Activated naive CD8-positive, alpha-beta T cell (primary cell): ENCODE measurements around the gene ABCC12.
A peak's percentile ranks its signal among the peaks of the same experiment; 100 is the strongest.
"Not testable (repeated sequence)": the region's sequence is repeated elsewhere in the genome, so short reads cannot be mapped to it uniquely, and the experiment has no call there.

Source experiments
- H3K27ac Mint-ChIP-seq: one replicate; pipeline ENCODE4 v1.8.0; 2021; ENCODE audit warnings: mixed read lengths
- H3K27me3 Mint-ChIP-seq: one replicate; pipeline ENCODE4 v1.8.0; 2021; ENCODE audit warnings: mixed read lengths
- H3K36me3 Mint-ChIP-seq: one replicate; pipeline ENCODE4 v1.8.0; 2021; ENCODE audit warnings: mixed read lengths
- H3K4me1 Mint-ChIP-seq: one replicate; pipeline ENCODE4 v1.8.0; 2021; ENCODE audit warnings: low read depth, mixed read lengths
- H3K4me3 Mint-ChIP-seq: one replicate; pipeline ENCODE4 v1.8.0; 2021; ENCODE audit warnings: mild to moderate bottlenecking, mixed read lengths
- H3K9me3 Mint-ChIP-seq: one replicate; pipeline ENCODE4 v1.8.0; 2021; ENCODE audit warnings: low read depth, mixed read lengths

ABCC12 gene

GRCh38 chr16:48155926-48156789 is at the start of gene ABCC12:
Gene ABCC12 (minus strand): TSS chr16:48155993. CDS start chr16:48146424, 9,569 bp downstream.
- Mint-ChIP-seq H3K27ac (no peak within 1 kb of the TSS), H3K27me3 (peaks cover 11% of the 10 kb centered on the region), H3K4me1 (peaks cover 28% of the 10 kb centered on the region), H3K36me3 (no peaks in the 10 kb centered on the region), H3K9me3 (no peaks in the 10 kb centered on the region), H3K4me3 (peak within 1 kb of the TSS; percentile 12)

- Mint-ChIP-seq H3K4me3 (no peak overlapping the region), H3K27ac (no peak overlapping the region), H3K27me3 (peaks cover 4% of the 10 kb centered on the region), H3K9me3 (no peaks in the 10 kb centered on the region), H3K4me1 (no peaks in the 10 kb centered on the region), H3K36me3 (no peaks in the 10 kb centered on the region)
Observed at GRCh38 chr16:48204825-48205151, 49.0 kb upstream of the ABCC12 start.

- H3K27me3 Mint-ChIP-seq = peaks cover 4% of the 10 kb centered on the region
- H3K27ac Mint-ChIP-seq = no peak overlapping the region
- H3K4me1 Mint-ChIP-seq = no peaks in the 10 kb centered on the region
- H3K9me3 Mint-ChIP-seq = no peaks in the 10 kb centered on the region
- H3K36me3 Mint-ChIP-seq = no peaks in the 10 kb centered on the region
- H3K4me3 Mint-ChIP-seq = no peak overlapping the region
Observed at GRCh38 chr16:48203974-48204824, 48.4 kb upstream of the ABCC12 start.

- H3K9me3 Mint-ChIP-seq = no peaks in the 10 kb centered on the region
- no peaks in the 10 kb centered on the region for H3K4me1 Mint-ChIP-seq
- no peak overlapping the region for H3K4me3 Mint-ChIP-seq
- H3K36me3 Mint-ChIP-seq = no peaks in the 10 kb centered on the region
- peaks cover 2% of the 10 kb centered on the region for H3K27me3 Mint-ChIP-seq
- H3K27ac Mint-ChIP-seq = no peak overlapping the region
Observed at GRCh38 chr16:48201515-48202201, 45.9 kb upstream of the ABCC12 start.

GRCh38 chr16:48197294-48197693 is 41.5 kb upstream of the ABCC12 start:
- no peaks in the 10 kb centered on the region for H3K27me3 Mint-ChIP-seq
- no peaks in the 10 kb centered on the region for H3K9me3 Mint-ChIP-seq
- H3K36me3 Mint-ChIP-seq = no peaks in the 10 kb centered on the region
- H3K4me1 Mint-ChIP-seq = no peaks in the 10 kb centered on the region
- no peak overlapping the region for H3K4me3 Mint-ChIP-seq
- no peak overlapping the region for H3K27ac Mint-ChIP-seq

GRCh38 chr16:48194828-48195556 is 39.2 kb upstream of the ABCC12 start:
- no peaks in the 10 kb centered on the region for H3K4me1 Mint-ChIP-seq
- H3K36me3 Mint-ChIP-seq = no peaks in the 10 kb centered on the region
- no peak overlapping the region for H3K4me3 Mint-ChIP-seq
- H3K27me3 Mint-ChIP-seq = no peaks in the 10 kb centered on the region
- H3K27ac Mint-ChIP-seq = no peak overlapping the region
- no peaks in the 10 kb centered on the region for H3K9me3 Mint-ChIP-seq

- no peaks in the 10 kb centered on the region for H3K36me3 Mint-ChIP-seq
- no peaks in the 10 kb centered on the region for H3K9me3 Mint-ChIP-seq
- no peak overlapping the region for H3K4me3 Mint-ChIP-seq
- H3K4me1 Mint-ChIP-seq = no peaks in the 10 kb centered on the region
- no peak overlapping the region for H3K27ac Mint-ChIP-seq
- H3K27me3 Mint-ChIP-seq = no peaks in the 10 kb centered on the region
Observed at GRCh38 chr16:48193846-48194245, 38.1 kb upstream of the ABCC12 start.

GRCh38 chr16:48188449-48189102 is 32.8 kb upstream of the ABCC12 start:
- H3K9me3 Mint-ChIP-seq = no peaks in the 10 kb centered on the region
- no peak overlapping the region for H3K27ac Mint-ChIP-seq
- no peaks in the 10 kb centered on the region for H3K36me3 Mint-ChIP-seq
- H3K4me3 Mint-ChIP-seq = no peak overlapping the region
- H3K27me3 Mint-ChIP-seq = no peaks in the 10 kb centered on the region
- peaks cover 3% of the 10 kb centered on the region for H3K4me1 Mint-ChIP-seq

GRCh38 chr16:48187779-48188178 is 32.0 kb upstream of the ABCC12 start:
- Mint-ChIP-seq H3K27ac (no peak overlapping the region), H3K27me3 (no peaks in the 10 kb centered on the region), H3K4me1 (peaks cover 3% of the 10 kb centered on the region), H3K9me3 (no peaks in the 10 kb centered on the region), H3K36me3 (no peaks in the 10 kb centered on the region), H3K4me3 (no peak overlapping the region)

- Mint-ChIP-seq H3K9me3 (no peaks in the 10 kb centered on the region), H3K27me3 (no peaks in the 10 kb centered on the region), H3K36me3 (no peaks in the 10 kb centered on the region), H3K4me3 (no peak overlapping the region), H3K4me1 (peaks cover 3% of the 10 kb centered on the region), H3K27ac (no peak overlapping the region)
Observed at GRCh38 chr16:48184681-48185080, 28.9 kb upstream of the ABCC12 start.

GRCh38 chr16:48182979-48183537 is 27.3 kb upstream of the ABCC12 start:
- no peaks in the 10 kb centered on the region for H3K27me3 Mint-ChIP-seq
- H3K9me3 Mint-ChIP-seq = no peaks in the 10 kb centered on the region
- H3K36me3 Mint-ChIP-seq = no peaks in the 10 kb centered on the region
- no peak overlapping the region for H3K27ac Mint-ChIP-seq
- H3K4me1 Mint-ChIP-seq = no peaks in the 10 kb centered on the region
- H3K4me3 Mint-ChIP-seq = no peak overlapping the region

GRCh38 chr16:48181746-48182520 is 26.1 kb upstream of the ABCC12 start:
- not testable (repeated sequence) for H3K4me3 Mint-ChIP-seq, H3K27me3 Mint-ChIP-seq, H3K4me1 Mint-ChIP-seq, H3K36me3 Mint-ChIP-seq, H3K27ac Mint-ChIP-seq, H3K9me3 Mint-ChIP-seq

- Mint-ChIP-seq H3K27me3 (no peaks in the 10 kb centered on the region), H3K9me3 (no peaks in the 10 kb centered on the region), H3K27ac (no peak overlapping the region), H3K4me1 (no peaks in the 10 kb centered on the region), H3K36me3 (no peaks in the 10 kb centered on the region), H3K4me3 (no peak overlapping the region)
Observed at GRCh38 chr16:48180868-48181480, 25.2 kb upstream of the ABCC12 start.
